ENCODE data around the gene RPL35.

The RPL35 gene

DNA sequence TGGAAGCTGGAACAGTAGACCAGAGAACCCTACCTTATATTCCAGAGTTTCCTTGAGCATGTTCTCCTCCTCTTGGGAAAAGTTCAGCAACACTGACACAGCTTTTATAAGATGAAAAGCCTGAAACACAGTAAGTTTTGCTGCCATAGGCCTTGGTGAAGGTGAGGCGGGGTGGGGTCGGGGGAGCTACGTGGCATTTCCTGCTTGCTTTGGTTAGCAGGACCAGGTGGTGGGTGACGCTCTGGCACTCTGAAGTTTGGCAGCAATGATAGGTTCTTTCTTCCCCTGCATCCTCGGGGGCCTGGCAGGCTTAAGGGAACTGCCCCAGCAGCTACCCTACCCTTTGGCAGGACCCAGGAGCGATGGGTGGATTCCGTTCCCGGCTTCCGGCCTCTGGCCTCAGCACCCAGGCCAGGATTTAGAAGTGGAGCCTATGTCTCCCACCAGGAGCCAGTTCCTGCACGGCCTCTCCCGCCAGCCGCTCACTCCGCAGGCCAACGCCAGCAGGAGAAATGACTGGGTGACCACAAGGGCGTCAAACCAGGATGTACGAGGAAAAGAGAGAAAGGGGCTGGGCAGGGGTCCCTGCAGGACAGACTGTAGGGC is 19.5 kb upstream of the RPL35 start:
- Histone ChIP-seq H3K9me3 (ENCODE audit: low read depth, low read length) (no peaks in the 10 kb centered on the region), H3K36me3 (ENCODE audit: insufficient read depth, low read length) (peaks cover 30% of the 10 kb centered on the region), H3K27ac (no peak overlapping the region), H3K4me3 (no peak overlapping the region), H3K9ac (ENCODE audit: insufficient read length) (no peak overlapping the region)
- no peak for DNase-seq (ENCODE audit: low read depth, low spot score)
- no peak for TF ChIP-seq EZH2 (IDR thresholded peaks at IDR 0.05)
- TF ChIP-seq FOXP2 (optimal IDR thresholded peaks at IDR 0.05; ENCODE audit: control extremely low read depth, extremely low read length, insufficient read depth) = no peak
- TF ChIP-seq POLR2AphosphoS5 (IDR thresholded peaks at IDR 0.05; ENCODE audit: borderline replicate concordance, low read depth, low read length) = no peak

DNA sequence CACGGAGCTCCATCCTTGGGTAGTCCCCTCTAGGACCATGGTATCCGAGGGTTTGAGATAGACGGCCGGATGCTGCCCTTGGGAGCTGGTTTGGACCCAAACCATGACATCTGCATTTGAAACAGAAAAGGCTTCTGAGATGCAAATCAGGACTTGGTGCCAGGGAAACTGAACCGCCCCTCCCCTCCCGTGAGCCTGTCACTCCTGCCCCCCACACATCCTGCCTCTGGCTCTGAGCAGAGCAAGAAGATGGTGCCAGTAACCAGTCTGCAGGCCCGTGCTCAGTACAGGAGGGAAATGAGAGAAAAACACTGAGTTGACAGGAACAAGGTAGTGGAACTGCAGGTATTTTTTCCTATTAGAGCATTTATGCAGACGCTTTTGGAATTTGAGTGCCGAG is 18.7 kb upstream of the RPL35 start:
- H3K9me3 ChIP-seq (ENCODE audit: low read depth, low read length) = no peaks in the 10 kb centered on the region
- no peak overlapping the region for H3K27ac ChIP-seq
- H3K4me3 ChIP-seq = no peak overlapping the region
- no peak overlapping the region for H3K9ac ChIP-seq (ENCODE audit: insufficient read length)
- peaks cover 36% of the 10 kb centered on the region for H3K36me3 ChIP-seq (ENCODE audit: insufficient read depth, low read length)
- no peak for DNase-seq (ENCODE audit: low read depth, low spot score)
- TF ChIP-seq FOXP2 (optimal IDR thresholded peaks at IDR 0.05; ENCODE audit: control extremely low read depth, extremely low read length, insufficient read depth) = no peak
- no peak for TF ChIP-seq POLR2AphosphoS5 (IDR thresholded peaks at IDR 0.05; ENCODE audit: borderline replicate concordance, low read depth, low read length)
- no peak for TF ChIP-seq EZH2 (IDR thresholded peaks at IDR 0.05)

DNA sequence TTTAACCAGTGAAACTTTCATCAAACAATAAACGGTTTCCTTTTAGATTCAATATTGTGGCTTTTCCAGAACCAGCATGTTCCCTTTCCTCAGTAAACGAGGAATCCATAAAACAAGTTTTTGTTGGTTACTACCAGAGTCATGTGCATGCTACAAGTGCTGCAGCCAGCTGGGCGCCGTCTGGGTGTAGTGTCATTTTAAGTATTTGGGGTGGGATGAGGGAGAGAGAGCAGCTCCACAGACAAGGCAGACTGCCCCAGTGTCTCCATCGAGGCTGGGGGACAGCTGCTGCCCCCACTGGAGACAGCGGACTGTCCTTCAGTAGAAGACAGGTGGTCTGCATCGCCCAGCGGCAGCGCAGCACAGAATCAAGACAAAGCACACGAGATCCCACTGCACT is 17.5 kb upstream of the RPL35 start:
- H3K9me3 ChIP-seq (ENCODE audit: low read depth, low read length) = no peaks in the 10 kb centered on the region
- peak overlapping the region; percentile 45 for H3K27ac ChIP-seq
- no peak for DNase-seq (ENCODE audit: low read depth, low spot score)
- TF ChIP-seq EZH2 (IDR thresholded peaks at IDR 0.05) (no peak), FOXP2 (optimal IDR thresholded peaks at IDR 0.05; ENCODE audit: control extremely low read depth, extremely low read length, insufficient read depth) (no peak), POLR2AphosphoS5 (IDR thresholded peaks at IDR 0.05; ENCODE audit: borderline replicate concordance, low read depth, low read length) (no peak)
- no peak overlapping the region for H3K9ac ChIP-seq (ENCODE audit: insufficient read length)
- H3K36me3 ChIP-seq (ENCODE audit: insufficient read depth, low read length) = peaks cover 46% of the 10 kb centered on the region
- no peak overlapping the region for H3K4me3 ChIP-seq

DNA sequence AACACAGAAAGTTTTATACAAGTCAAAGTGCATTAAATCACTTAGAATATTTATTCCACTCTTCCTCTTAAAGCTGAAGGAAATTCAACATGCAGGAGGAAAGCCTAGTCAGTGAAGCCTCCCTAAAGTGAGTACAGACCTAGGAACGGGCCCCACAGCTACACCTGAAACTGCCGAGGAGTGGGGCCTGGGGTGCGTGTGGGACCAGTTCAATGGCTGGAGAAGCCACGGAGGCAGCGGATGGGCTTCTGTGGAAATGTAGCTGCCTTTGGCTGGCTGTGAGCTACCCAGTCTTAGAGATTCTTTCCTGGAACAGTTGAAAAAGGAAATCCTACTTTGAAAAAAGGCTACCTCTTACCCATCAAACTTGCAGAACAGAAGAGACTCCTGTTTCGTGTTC is 16.8 kb upstream of the RPL35 start:
- Histone ChIP-seq H3K27ac (0 out of 2 replicates have a peak overlapping the region, but pooled peaks have one; percentile 45), H3K36me3 (ENCODE audit: insufficient read depth, low read length) (peaks cover 53% of the 10 kb centered on the region), H3K9me3 (ENCODE audit: low read depth, low read length) (no peaks in the 10 kb centered on the region), H3K4me3 (no peak overlapping the region), H3K9ac (ENCODE audit: insufficient read length) (no peak overlapping the region)
- TF ChIP-seq FOXP2 (optimal IDR thresholded peaks at IDR 0.05; ENCODE audit: control extremely low read depth, extremely low read length, insufficient read depth) = no peak
- no peak for TF ChIP-seq POLR2AphosphoS5 (IDR thresholded peaks at IDR 0.05; ENCODE audit: borderline replicate concordance, low read depth, low read length)
- TF ChIP-seq EZH2 (IDR thresholded peaks at IDR 0.05) = no peak
- no peak for DNase-seq (ENCODE audit: low read depth, low spot score)

DNA sequence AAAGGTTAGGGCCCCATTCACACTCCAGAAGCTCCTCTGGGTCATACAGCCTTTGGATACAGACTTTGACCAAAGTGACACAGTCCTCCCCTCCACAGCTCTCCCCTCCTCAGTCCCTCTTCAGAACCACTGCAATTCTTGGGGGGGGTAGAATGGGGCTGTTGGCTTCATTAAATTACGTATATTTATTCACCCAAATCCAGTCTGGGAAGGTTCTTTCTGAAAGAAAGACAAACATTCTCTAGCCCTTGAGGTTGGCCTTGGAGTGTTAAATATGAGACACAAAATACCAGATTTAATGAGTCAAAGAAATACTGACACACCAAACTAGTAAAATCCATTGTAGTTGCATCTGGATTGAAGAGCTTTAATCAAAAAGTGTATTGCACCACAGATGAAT is 16.3 kb upstream of the RPL35 start:
- TF ChIP-seq EZH2 (IDR thresholded peaks at IDR 0.05) = no peak
- no peak for TF ChIP-seq POLR2AphosphoS5 (IDR thresholded peaks at IDR 0.05; ENCODE audit: borderline replicate concordance, low read depth, low read length)
- TF ChIP-seq FOXP2 (optimal IDR thresholded peaks at IDR 0.05; ENCODE audit: control extremely low read depth, extremely low read length, insufficient read depth) = no peak
- Histone ChIP-seq H3K4me3 (no peak overlapping the region), H3K27ac (no peak overlapping the region), H3K36me3 (ENCODE audit: insufficient read depth, low read length) (peaks cover 58% of the 10 kb centered on the region), H3K9me3 (ENCODE audit: low read depth, low read length) (no peaks in the 10 kb centered on the region), H3K9ac (ENCODE audit: insufficient read length) (no peak overlapping the region)
- DNase-seq (ENCODE audit: low read depth, low spot score) = no peak

DNA sequence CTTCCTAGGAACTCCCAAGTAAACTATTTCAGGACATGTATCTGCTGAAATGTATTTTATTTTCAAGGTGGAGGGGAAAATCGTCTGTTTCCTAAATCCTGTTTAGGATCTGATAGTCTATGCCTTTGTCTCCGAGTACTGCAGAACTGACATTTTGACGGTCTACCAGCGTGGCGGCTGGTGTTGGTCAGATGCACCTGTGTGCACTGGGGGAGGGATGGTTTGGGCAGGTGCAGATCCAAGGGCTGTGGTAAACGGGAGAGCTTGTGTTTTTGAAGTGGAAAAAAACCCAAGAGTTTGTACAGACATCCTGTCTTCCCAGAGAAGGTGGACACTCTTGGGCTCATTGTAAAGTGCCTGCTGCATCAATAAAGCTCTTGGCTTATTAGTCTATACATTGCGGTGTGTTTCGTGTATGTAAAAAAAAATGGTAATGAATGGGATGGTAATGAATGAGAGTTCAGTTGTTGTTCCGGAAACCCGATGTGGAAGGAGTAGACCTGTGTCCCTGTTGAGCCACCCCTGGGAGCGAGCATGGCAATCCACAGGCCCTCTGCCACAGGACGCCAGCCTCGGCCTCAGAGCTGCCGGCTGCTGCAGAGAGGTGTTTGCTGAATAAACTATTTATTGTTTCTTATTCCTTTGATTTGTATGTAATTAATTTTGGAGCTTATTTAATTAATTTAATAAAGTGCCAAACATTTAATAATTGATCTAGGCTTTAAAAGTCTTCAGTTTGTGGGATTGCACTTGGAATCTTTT is 15.4 kb upstream of the RPL35 start:
- Histone ChIP-seq H3K4me3 (no peak overlapping the region), H3K9me3 (ENCODE audit: low read depth, low read length) (no peaks in the 10 kb centered on the region), H3K36me3 (ENCODE audit: insufficient read depth, low read length) (peaks cover 64% of the 10 kb centered on the region), H3K9ac (ENCODE audit: insufficient read length) (no peak overlapping the region), H3K27ac (no peak overlapping the region)
- TF ChIP-seq EZH2 (IDR thresholded peaks at IDR 0.05) (no peak), FOXP2 (optimal IDR thresholded peaks at IDR 0.05; ENCODE audit: control extremely low read depth, extremely low read length, insufficient read depth) (no peak), POLR2AphosphoS5 (IDR thresholded peaks at IDR 0.05; ENCODE audit: borderline replicate concordance, low read depth, low read length) (no peak)
- no peak for DNase-seq (ENCODE audit: low read depth, low spot score)

DNA sequence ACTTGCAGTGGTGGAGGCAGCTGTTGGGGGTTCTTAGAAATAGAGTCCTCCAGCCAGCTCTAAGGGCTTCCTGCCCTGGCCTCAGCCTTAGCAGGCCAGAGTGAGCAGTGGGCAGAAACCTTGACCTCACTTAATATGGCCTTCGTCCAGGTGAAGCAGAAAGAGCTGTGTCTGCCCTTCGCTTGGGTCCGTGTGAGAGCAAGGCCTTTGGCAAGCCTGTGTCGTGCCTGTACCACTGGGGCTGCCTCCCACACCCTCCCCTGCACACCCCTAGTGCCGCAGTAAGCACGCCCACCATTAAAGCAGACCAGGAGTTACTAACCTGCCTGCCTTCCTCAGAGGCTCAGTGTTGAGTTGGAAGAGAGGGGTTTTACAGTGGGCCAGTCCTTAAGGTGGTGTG is 13.7 kb upstream of the RPL35 start:
- no peak for TF ChIP-seq FOXP2 (optimal IDR thresholded peaks at IDR 0.05; ENCODE audit: control extremely low read depth, extremely low read length, insufficient read depth)
- no peak for TF ChIP-seq POLR2AphosphoS5 (IDR thresholded peaks at IDR 0.05; ENCODE audit: borderline replicate concordance, low read depth, low read length)
- no peak for TF ChIP-seq EZH2 (IDR thresholded peaks at IDR 0.05)
- DNase-seq (ENCODE audit: low read depth, low spot score) = no peak
- Histone ChIP-seq H3K4me3 (no peak overlapping the region), H3K9ac (ENCODE audit: insufficient read length) (no peak overlapping the region), H3K9me3 (ENCODE audit: low read depth, low read length) (no peaks in the 10 kb centered on the region), H3K27ac (no peak overlapping the region), H3K36me3 (ENCODE audit: insufficient read depth, low read length) (peaks cover 67% of the 10 kb centered on the region)

DNA sequence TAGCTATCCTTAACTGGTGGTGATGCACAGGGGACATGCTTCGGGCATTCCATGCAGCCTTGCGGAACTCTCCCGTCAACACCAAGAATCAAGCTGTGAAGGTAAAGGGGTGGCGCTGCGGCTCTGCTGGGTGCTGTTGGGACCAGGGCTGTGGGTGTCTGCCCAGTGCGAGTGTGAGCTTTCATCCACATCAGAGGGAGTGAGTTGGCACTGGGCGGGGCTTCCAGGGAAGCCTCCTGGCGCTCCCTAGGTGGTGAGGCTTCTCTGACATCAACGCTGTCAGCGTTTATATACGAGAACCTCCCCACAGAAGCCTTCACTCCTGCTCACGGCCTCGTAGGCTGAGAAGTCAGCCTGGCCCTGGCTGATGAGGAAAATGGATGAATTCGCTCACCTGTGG is 11.9 kb upstream of the RPL35 start:
- no peak overlapping the region for H3K27ac ChIP-seq
- H3K36me3 ChIP-seq (ENCODE audit: insufficient read depth, low read length) = peaks cover 61% of the 10 kb centered on the region
- DNase-seq (ENCODE audit: low read depth, low spot score) = no peak
- no peaks in the 10 kb centered on the region for H3K9me3 ChIP-seq (ENCODE audit: low read depth, low read length)
- TF ChIP-seq POLR2AphosphoS5 (IDR thresholded peaks at IDR 0.05; ENCODE audit: borderline replicate concordance, low read depth, low read length) (no peak), EZH2 (IDR thresholded peaks at IDR 0.05) (no peak), FOXP2 (optimal IDR thresholded peaks at IDR 0.05; ENCODE audit: control extremely low read depth, extremely low read length, insufficient read depth) (no peak)
- H3K4me3 ChIP-seq = no peak overlapping the region
- H3K9ac ChIP-seq (ENCODE audit: insufficient read length) = no peak overlapping the region
